NCI-H2227 treated with DMSO at 0.1 percent for 48 hours (cell line): ENCODE results near the gene PRKAR1B.

ENCODE experiments used
- DNase-seq: peaks from one replicate; lab custom pipeline; 2025; lab: John Stamatoyannopoulos, UW

PRKAR1B gene

GRCh38 chr7:540997-541396 lies 186.1 kb downstream of the PRKAR1B start:
- no peak for DNase-seq

DNA sequence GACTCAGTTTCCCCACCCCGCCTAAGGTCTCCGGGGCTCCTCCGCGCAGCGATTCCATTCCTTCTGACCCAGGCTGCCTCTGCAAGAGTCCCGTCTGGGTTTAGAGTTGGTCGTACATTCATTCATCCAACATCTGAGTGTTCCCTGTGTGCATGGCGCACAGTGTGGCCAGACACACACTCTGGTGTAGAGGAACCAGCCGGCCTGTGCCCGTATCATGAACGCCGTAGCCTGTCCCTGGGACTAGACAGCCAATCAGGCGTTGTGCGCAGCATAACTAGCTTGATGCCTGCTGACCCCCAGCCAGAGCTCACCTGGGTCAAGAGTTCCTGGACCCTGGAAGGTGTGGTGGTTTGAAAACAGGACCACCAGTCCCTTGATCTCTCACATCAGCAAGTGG lies 186.5 kb downstream of the PRKAR1B start:
- DNase-seq = no peak

- no peak for DNase-seq
These were observed 187.2 kb downstream of the PRKAR1B start for GRCh38 chr7:539731-540411.

DNA sequence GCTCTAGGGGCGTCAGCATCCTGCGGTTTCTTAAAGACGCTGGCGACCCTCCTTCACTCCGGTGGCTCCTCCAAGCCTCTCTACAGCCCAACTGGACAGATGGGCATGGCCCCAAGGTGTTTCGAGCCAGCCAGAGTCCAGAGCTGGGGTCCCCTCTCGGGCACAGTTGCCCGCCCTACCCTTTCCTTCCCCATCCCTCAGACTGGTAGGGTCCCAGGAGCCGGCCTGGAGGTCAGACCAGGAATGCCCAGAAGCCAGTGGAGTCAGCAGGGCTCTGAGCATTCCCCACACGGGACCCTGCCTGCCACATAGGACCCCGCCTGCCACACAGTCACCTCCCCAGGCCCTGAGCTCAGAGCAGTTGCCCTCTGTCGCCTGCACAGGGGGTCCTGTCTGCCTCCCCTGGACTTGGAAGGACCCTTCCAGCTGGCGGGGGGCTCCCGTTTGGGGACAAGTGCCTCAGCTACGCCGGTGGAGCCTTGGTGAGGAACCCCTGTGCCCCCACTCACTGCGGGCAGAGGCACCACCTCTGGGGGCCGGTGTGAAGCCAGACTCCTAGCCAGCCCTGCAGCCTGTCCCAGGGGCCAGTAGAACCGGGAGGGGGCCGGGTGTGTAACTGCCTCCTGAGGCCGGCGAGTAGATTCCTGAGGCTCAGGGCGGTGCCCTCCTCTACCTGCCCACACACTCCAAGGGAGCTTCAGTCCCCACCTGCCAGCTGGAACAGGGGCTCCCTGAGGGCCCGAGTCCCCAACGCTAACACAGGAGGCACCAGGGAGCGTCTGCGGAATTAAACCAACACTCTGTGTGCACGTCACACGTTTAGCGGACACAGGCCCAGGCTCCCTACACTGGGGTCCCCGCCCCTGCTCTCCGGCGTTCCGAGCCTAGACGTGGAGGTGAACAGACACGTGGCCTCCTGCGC lies 188.1 kb downstream of the PRKAR1B start:
- no peak for DNase-seq

- DNase-seq = no peak
These were observed 189.0 kb downstream of the PRKAR1B start for GRCh38 chr7:537911-538634.

GRCh38 chr7:536231-536630 lies 190.8 kb downstream of the PRKAR1B start:
- no peak for DNase-seq

- no peak for DNase-seq
These were observed 192.1 kb downstream of the PRKAR1B start for GRCh38 chr7:534959-535358.

GRCh38 chr7:534075-534474 lies 193.0 kb downstream of the PRKAR1B start:
- DNase-seq = no peak

- no peak for DNase-seq
These were observed 193.8 kb downstream of the PRKAR1B start for GRCh38 chr7:533266-533665.

GRCh38 chr7:532379-533143 lies 194.5 kb downstream of the PRKAR1B start:
- no peak for DNase-seq

DNA sequence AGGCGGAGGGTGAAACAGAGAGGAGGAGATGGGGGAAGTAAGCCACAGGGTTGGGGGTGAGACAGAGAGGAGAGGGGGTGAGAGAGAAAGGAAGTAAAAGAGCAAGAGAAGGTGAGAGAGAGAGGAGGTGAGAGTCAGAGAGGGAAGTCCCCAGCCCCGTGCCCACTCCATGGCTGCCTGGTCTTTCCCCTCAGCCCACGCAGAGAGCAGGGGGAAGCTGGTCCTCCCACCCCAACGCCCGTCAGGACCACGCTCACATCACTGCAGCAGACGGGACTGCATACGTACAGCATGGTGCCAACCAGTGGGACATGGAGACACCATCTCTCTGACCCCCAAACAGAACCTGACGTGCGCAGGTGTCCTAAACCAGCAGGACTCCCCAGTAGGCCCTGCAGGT lies 195.3 kb downstream of the PRKAR1B start:
- no peak for DNase-seq

- DNase-seq = no peak
These were observed 198.6 kb downstream of the PRKAR1B start for GRCh38 chr7:528451-528850.

- no peak for DNase-seq
These were observed 199.4 kb downstream of the PRKAR1B start for GRCh38 chr7:527723-528122.

GRCh38 chr7:526460-527034 lies 200.5 kb downstream of the PRKAR1B start:
- DNase-seq = no peak

GRCh38 chr7:525740-526139 lies 201.3 kb downstream of the PRKAR1B start:
- no peak for DNase-seq

- no peak for DNase-seq
These were observed 202.3 kb downstream of the PRKAR1B start for GRCh38 chr7:524800-525199.

GRCh38 chr7:523347-524336 lies 203.4 kb downstream of the PRKAR1B start:
- DNase-seq = no peak

- no peak for DNase-seq
These were observed 204.1 kb downstream of the PRKAR1B start for GRCh38 chr7:522951-523314.

DNA sequence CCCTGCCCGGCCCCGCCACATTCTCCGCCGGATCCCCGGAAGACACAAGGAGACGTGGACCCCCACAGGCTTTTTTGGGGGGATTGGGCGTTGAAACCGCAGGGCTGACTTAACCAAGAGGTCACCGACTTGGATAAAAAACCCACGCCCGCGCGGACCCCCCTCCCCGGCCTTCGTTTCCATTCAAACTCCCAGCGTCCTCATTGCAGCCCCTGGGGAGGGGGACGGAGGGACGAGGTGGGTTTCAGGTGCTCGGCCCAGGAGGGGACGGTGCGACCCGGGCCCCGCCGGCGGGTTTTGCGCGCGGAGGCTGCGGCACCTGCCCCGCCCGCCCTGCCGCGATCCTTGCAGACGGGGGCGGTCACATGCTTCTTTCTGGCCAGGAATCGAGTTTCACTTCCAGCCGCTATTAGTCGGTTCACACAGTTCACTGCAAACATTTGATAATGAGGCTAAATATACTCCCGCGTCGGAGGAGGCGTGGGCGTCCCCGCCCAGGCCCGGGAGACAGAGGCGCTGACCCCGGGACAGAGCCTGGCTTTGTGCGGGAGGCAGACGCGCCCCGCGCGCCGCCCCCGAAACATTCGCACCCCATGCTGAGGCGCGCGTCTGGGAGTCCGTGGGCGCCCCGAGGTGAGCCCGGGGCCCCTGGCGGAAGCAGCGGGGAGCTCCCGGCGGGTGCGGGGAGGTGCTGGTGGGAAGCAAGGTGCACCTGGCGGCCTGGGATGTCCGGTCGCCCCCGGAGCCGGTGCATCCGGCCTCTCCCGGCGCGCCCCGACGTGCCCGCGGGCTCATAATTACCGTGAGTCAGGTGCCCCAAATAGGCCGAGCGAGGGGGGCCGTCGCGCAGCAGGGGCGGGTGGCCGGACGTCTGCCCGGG lies 204.8 kb downstream of the PRKAR1B start:
- DNase-seq = no peak
